ENCODE results near the gene MPDZ. TPM values are rescaled to one million over a fixed set of nuclear protein-coding genes. Genes with fewer than 3 reads are reported as not detected.

MPDZ gene
- total RNA-seq (2022; extraction: Qiagen RNA extraction) = 10.0 to 12.5 TPM (median 12.2 TPM) in 5 replicates

GRCh38 chr9:13279284-13280141 is at the start of gene MPDZ:
Gene MPDZ, minus strand, starts transcription at chr9:13279692. Its CDS starts 29,377 bp downstream, at chr9:13250315.

